Putamen (tissue), 1 donor: ENCODE data around the gene OR8B3.

Experiments
- DNase-seq: peaks from one replicate; pipeline ENCODE4 v3.0.0-alpha.2; 2016; ENCODE audit warnings: low spot score

OR8B3 gene

DNA sequence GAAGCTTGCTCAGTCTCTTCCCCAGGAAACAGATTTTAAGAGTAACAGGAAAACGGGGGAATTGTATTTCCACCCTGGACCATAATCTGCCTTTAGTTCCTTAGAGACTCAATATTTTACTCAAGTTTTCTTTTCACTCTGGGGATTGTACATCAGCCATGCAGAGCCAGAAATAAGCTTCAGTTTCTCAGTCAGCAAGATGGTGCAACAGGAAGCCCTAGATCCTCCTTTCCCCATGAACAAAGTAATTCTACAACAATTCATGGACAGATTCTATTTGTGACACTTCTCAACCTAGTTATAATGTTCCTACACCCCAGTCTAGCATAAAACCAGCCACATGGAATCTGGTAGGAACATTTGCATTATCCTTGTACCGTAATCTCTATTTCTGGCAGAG is 39.3 kb downstream of the OR8B3 start:
- no peak for DNase-seq

DNA sequence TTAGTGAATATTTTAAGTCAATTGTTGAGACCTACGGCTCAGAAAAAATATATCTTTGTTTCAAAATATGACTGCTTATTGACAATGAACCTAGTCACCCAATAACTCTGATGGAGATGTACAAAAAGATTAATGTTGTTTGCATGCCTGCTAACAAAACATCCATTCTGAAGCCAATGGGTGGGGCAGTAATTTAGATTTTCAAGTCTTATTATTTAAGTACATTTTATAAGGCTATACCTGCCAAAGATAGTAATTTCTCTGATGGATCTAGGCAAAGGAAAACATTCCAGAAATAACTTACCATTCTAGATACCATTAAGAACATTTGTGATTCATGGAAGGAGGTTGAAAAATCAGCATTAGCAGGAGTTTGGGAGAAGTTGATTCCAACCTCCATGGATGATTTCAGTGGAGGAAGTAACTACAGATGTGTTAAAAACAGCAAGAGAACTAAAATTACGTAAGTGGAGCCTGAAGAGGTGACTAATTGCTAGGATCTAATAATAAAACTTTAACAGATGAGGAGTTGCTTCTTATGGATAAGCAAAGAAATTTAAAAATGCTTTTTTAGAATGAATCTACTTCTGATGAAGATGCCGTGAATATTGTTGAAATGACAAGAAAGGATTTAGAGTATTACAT is 52.4 kb downstream of the OR8B3 start:
- no peak for DNase-seq
